GM12801 (cell line): Measurements from ENCODE around the gene KRT3.

ENCODE experiments used
- CTCF ChIP-seq: IDR thresholded peaks from one replicate; pipeline ENCODE4 v1.5.1; 2011; ENCODE audit warnings: control low read depth; ENCODE audit not compliant: insufficient read length; ENCODE audit errors: extremely low read depth

The KRT3 gene

GRCh38 chr12:52820521-52820920 is 24.6 kb upstream of the KRT3 start:
- TF ChIP-seq CTCF = no peak

- no peak for TF ChIP-seq CTCF
Observed at GRCh38 chr12:52819731-52820510, 24.0 kb upstream of the KRT3 start.

DNA sequence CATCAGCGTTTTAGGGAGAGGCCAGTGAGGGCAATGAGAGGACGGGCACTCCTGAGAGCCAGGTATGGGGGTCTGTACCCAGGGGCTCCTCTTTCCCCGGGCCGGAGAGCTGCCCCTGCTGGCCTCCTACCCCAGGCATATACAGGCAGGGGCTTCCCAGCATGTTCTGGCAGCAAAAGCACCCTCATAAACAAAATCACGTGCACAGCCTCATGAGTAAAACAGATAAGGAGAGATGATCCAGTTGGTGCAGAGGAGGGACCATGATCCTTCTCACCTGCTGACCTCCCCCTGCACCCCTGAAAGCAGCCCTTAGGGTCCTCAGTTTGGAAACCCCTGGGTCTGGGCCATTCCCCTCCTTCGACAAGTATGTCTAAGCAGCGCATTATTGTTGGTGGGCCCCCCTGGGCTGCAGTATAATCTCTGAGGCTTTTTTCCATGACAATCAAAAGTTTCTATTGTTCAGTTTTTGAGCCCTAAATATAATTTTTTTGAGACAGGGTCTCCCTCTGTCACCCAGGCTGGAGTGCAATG is 23.0 kb upstream of the KRT3 start:
- no peak for TF ChIP-seq CTCF

GRCh38 chr12:52818388-52818787 is 22.5 kb upstream of the KRT3 start:
- no peak for TF ChIP-seq CTCF

- TF ChIP-seq CTCF = no peak
Observed at GRCh38 chr12:52817699-52818238, 21.9 kb upstream of the KRT3 start.

GRCh38 chr12:52817003-52817698 is 21.2 kb upstream of the KRT3 start:
- no peak for TF ChIP-seq CTCF
